GM21526 (cell line): ENCODE data around the gene TRABD.

Experiments
- ATAC-seq: cut with Tn5 transposase; IDR thresholded peaks from one replicate; pipeline ENCODE4 v1.9.1; 2021; ENCODE audit warnings: moderate library complexity; ENCODE audit not compliant: unreplicated experiment, low FRiP score

The TRABD gene

GRCh38 chr22:50216684-50217520, 31.2 kb downstream of the TRABD start:
- ATAC-seq: no peak

GRCh38 chr22:50217543-50218152, 31.9 kb downstream of the TRABD start:
- no peak for ATAC-seq

GRCh38 chr22:50218153-50218995, 32.7 kb downstream of the TRABD start:
- ATAC-seq: no peak

GRCh38 chr22:50218996-50219727, 33.4 kb downstream of the TRABD start:
- ATAC-seq: no peak

DNA sequence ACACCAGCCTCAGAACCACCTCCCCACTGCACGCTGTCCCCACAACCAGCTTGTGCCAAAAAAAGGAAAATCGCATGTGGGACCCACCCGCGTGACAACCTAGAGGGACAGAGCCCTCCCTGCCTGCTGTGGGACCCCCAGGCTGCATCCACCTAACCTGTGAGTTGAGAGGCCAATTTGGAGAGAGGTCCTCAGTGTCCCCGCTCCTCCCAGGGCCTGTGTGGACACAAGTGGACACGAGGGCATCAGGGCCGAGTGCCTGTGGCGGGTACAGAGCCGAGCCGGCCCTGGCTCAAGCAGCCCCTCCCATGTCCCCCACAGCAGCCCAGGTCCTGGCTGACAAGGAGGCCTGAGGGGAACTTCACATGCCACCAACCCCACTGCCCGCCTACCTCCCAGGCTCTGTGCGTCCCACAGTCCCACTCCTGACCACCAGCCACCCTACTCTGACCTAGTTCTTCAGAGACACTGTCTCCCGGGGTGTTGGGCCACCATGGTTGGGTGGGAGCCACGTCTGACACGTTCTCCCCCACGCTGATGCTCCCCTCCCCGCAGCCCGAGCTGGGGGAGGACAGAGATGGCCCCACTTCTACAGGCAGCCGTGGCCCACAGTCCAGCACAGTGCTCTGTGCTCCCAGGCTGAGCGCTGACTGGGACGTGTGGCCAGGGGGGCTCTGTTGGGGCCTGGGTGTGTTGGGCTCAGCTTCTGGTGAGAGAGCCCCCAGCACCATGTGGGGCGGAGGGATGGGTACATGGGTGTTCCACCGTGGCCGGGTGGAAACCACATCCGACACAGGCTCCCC, 34.3 kb downstream of the TRABD start:
- ATAC-seq: no peak

- no peak for ATAC-seq
Measured at GRCh38 chr22:50220603-50221409, 35.1 kb downstream of the TRABD start.

DNA sequence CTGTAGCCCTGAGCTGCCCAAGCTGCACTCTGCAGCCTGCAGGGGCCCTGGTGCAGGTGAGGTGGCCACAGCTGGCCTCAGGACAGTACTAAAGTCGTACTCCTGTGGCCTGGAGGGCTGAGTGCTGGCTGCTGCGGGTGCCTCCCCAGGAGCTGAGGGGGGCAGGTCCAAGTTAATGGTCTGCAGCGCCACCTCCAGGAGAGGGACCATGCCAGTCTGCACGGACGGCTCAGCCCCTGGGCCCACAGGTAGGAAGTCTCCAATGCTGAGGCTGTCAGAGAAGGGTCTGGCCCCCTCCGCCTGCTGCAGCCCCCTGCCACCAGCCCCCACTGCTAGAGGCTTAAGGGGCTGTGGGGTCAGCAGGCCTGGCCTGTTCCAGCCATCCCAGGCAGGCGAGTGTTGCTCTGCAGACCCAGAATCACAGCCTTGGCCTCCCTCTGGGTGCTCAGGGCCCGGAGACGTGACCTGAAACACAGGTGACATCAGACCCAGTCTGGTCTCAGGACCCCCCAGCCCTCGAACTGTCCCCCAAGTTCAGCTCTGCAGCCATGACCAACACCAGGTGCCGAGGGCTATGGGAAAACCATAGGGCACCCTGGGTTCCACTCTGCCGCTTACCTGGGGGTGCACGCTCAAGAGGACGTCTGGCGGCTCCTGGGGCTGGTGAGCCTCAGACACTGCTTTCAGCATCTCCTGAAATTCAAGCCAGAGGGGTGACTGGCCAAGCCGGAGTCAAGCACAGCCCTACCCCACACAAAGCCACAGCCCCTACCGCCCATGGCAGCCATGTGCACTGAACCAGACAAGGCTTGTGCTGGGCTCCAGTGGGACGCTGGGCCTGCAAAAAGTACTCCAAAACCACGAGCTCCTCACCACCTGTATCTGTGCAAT, 35.9 kb downstream of the TRABD start:
- no peak for ATAC-seq

DNA sequence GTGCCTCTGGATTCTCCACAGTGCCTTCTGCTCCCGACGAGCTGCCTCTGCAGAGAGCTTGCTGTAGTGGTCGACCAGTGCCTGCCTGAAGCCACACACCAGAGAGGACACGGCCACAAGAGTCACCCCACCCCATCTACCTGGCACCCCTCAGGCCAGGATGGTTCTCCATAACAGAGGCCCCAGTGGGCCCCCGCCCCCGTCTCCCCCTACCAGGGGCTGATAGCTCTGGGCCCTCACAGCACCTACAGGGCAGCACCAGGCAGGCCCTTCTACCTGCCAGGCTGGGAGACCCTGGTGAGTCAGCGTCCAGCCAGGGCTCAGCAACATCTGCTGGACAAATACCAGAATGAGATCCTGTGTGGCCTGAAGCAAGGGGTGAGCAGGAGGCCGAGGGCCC, 36.8 kb downstream of the TRABD start:
- no peak for ATAC-seq

DNA sequence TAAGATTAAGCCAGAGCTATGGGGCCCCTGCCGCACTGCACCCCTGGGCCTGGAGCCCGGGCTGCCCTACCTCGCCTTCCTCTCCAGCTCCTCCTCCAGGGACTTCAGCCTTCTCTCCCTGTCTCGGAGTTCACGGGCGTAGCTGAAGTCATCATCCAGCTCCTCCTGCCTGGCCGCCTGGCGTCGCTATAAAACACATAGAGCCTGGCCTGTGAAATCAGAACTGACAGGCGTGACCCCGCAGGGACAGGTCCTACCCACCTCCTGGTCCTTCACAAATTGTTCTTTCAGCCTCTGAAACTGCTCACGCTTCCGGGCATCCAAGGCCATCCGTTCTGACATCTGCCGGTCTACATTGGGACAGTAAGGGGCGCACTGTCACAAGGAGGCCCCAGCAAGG, 38.4 kb downstream of the TRABD start:
- ATAC-seq: no peak

- no peak for ATAC-seq
Measured at GRCh38 chr22:50225200-50225969, 39.7 kb downstream of the TRABD start.

GRCh38 chr22:50226063-50226874, 40.6 kb downstream of the TRABD start:
- no peak for ATAC-seq

DNA sequence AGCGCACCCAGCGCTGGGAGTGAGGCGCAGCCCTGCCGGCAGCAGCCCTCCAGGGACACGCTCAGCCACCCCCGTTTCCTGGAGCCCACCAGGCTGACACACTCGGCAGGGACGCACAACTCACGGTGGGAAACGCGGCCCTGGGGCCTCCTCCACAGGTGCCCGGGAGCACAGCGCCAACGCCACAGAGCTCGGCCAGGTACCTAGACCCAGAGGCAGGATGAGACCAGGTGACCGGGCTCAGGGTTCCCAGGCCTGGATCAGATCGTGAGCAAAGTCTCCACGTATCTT, 41.1 kb downstream of the TRABD start:
- no peak for ATAC-seq

DNA sequence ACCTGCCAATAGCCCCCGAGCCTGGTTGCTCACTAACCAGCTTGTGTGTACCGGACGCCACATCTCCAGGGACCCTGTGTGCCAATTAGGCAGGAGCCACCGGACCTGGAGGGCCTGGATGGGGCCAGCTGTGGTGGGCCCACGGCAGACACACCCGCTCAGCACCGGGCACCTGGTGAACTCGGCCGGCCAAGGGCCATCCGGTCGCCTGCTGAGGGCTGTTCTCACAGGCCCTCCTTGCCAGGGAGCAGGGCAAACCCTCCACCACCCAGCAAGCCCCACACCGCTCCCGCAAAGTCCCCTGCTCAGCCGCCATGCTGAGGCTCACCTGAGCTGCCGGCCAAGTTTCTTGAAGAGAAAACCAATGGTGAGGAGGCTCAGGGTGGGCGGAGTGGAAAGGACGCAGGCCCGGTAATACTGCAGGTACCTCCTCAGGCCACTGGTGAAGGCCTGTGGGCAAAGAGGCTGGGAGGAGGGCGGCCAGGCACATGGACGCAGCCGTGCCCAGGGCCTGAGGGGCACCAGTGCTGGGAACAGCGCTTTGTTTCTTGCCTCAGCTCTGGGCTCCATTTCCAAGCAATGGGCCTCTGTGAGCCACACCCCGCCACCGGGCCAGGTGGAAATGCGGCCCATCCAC, 42.0 kb downstream of the TRABD start:
- ATAC-seq: no peak

DNA sequence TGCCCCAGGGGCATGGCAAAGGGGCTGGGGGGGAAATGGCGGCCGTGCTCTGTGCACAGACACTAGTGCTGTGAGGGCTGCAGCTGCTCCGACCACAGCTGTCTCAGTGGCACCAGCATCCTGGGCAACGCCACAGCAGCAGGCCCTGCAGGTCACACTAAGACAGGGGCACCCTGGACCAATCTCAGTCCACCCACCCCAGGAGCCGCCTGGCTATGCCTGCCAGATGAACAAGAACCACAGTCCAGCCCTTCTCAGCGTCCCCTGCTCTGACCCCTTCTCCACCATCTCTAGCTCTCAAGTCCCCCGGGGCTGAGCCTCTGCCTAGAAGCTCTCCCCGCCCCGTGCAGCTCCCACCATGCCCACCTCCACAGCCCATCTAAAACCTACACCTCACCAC, 42.7 kb downstream of the TRABD start:
- no peak for ATAC-seq

GRCh38 chr22:50229370-50229769, 43.7 kb downstream of the TRABD start:
- no peak for ATAC-seq

GRCh38 chr22:50232481-50233151, 46.9 kb downstream of the TRABD start:
- no peak for ATAC-seq
